ENCODE measurements around the gene ADM5.

The ADM5 gene

DNA sequence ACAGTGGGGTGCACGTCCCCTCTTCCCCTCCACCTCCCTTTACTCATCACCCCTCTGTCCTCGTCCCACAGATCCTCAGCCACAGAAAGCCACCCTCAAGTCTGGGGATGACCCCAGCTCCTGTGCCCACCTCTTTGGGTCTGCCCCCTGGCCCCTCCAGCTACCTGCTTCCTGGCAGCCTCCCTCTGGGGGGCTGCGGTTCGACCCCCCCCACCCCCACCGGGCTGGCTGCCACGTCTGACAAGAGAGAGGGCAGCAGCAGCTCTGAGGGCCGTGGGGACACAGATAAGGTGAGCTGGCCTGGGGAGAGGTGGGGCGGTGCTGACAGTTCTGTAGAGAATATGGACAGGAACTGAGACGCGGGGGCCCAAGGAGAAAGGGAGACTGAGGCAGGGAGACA, 34.8 kb upstream of the ADM5 start:
- ATAC-seq (no peak), DNase-seq (no peak)
- Mint-ChIP-seq H3K4me3 (no peak overlapping the region), H3K36me3 (ENCODE audit: low read depth) (peaks cover 25% of the 10 kb centered on the region), H3K9me3 (no peaks in the 10 kb centered on the region), H3K27ac (no peak overlapping the region), H3K27me3 (no peaks in the 10 kb centered on the region), H3K4me1 (no peaks in the 10 kb centered on the region)

DNA sequence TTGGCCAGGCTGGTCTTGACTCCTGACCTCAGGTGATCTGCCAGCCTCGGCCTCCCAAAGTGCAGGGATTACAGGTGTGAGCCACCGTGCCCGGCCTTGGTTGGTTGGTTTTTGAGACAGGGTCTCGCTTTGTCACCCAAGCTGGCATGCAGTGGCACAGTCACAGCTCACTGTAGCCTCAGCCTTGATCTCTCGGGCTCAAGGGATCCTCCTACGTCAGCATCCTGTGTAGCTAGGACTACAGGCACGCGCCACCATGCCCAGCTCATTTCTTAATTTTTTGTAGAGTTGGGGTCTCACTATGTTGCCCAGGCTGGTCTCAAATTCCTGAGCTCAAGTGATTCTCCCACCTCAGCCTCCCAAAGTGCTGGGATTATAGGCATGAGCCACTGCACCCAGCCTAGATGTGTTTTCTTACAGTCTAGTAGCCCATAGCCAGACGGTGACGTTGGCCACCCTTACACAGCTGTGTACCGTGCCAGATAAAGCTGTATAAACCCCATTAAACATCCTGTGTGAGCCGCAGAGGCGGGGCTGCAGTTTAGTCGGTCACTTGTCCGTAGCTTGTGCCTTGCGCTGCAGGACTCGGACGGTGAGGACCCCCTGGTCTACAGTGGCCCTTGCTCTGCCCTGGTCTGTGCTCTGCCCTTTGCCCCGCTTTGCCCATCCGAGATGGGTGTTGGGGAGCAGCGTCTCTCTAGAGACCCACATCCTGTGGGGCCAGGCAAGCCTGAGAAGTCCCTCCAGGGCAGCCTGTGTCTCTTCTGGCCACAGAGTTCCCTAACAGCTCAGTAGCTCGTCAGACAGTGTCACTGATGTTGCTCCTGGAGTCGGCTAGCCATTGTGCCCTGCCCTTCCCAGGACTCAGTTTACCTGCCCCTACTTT, 33.6 kb upstream of the ADM5 start:
- Mint-ChIP-seq H3K27ac (no peak overlapping the region), H3K4me3 (no peak overlapping the region), H3K36me3 (ENCODE audit: low read depth) (peaks cover 31% of the 10 kb centered on the region), H3K4me1 (no peaks in the 10 kb centered on the region), H3K27me3 (no peaks in the 10 kb centered on the region), H3K9me3 (no peaks in the 10 kb centered on the region)
- DNase-seq (no peak), ATAC-seq (no peak)

DNA sequence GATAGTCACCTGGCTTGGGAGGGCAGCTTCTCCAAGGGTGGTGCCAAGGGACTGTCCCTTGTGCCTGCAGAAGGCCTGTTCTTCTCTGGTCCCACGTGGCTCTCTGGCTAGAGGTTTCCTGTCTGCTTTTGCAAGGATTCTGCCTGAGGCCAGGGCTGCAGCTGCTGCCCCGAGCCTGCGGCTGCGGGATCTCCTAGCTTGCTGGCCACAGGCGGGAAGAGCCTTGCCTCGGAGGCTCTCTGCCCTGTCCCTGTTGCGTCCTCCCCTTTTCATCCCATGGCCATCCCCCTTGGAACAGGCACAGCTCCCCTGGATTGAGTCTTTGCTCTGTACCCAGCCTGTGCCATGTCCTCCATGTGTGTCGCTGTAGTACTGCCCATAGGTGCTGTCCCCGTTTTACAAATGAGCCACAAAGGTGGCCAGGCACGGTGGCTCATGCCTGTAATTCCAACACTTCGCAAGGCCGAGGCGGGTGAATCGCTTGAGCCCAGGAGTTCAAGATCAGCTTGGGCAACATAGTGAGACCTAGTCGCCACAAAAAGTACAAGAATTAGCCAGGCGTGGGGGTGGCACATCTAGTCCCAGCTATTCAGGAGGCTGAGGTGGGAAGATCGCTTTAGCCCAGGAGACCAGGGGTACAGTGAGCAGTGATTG, 32.8 kb upstream of the ADM5 start:
- Mint-ChIP-seq H3K36me3 (ENCODE audit: low read depth) (peaks cover 30% of the 10 kb centered on the region), H3K27ac (no peak overlapping the region), H3K4me3 (no peak overlapping the region), H3K4me1 (peaks cover 2% of the 10 kb centered on the region), H3K27me3 (no peaks in the 10 kb centered on the region), H3K9me3 (no peaks in the 10 kb centered on the region)
- ATAC-seq (no peak), DNase-seq (no peak)

DNA sequence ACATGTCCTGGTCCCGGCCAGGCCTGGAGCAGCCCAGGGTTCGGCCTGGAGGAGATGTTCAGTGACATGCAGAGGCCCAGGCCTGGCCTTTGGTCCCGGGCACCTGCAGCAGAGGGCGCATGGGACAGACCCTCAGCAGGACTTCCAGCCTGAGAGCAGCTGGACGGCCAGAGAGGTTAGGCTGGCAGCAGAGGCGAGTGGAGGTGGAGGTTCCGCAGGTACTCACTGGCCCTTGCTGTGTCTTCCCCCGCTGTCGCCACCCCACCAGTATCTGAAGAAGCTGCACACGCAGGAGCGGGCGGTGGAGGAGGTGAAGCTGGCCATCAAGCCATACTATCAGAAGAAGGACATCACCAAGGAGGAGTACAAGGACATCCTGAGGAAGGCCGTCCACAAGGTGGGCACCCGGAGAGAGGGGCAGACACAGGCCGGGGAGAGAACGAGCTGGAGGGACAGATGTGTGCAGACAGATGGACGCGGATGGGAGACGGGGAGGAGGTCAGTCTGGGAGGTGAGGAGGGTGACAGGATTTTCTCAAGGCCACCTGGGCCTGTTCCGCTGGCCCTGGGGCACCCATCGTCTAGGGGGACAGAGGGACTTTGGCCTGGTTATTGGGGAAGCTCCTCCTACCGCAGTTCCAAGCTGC, 31.8 kb upstream of the ADM5 start:
- H3K27ac Mint-ChIP-seq: no peak overlapping the region
- H3K4me1 Mint-ChIP-seq: peaks cover 4% of the 10 kb centered on the region
- ATAC-seq (no peak), DNase-seq (no peak)
- no peak overlapping the region for H3K4me3 Mint-ChIP-seq
- no peaks in the 10 kb centered on the region for H3K27me3 Mint-ChIP-seq
- H3K36me3 Mint-ChIP-seq (ENCODE audit: low read depth): peaks cover 32% of the 10 kb centered on the region
- no peaks in the 10 kb centered on the region for H3K9me3 Mint-ChIP-seq

DNA sequence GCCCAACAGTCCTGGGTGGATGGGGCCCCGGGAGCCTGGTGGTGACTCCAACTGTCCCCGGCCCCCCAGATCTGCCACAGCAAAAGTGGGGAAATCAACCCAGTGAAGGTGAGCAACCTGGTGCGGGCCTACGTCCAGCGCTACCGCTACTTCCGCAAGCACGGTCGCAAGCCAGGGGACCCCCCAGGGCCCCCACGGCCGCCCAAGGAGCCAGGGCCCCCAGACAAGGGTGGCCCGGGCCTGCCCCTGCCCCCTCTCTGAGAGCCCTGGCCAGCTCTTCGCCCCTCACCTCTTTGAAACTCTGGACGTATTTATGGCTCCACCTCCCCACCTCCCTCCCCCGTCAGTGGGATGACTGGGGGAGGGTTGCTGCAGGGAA, 31.3 kb upstream of the ADM5 start:
- peaks cover 33% of the 10 kb centered on the region for H3K36me3 Mint-ChIP-seq (ENCODE audit: low read depth)
- H3K27ac Mint-ChIP-seq: no peak overlapping the region
- ATAC-seq (no peak), DNase-seq (no peak)
- no peak overlapping the region for H3K4me3 Mint-ChIP-seq
- no peaks in the 10 kb centered on the region for H3K27me3 Mint-ChIP-seq
- peaks cover 9% of the 10 kb centered on the region for H3K4me1 Mint-ChIP-seq
- H3K9me3 Mint-ChIP-seq: no peaks in the 10 kb centered on the region

DNA sequence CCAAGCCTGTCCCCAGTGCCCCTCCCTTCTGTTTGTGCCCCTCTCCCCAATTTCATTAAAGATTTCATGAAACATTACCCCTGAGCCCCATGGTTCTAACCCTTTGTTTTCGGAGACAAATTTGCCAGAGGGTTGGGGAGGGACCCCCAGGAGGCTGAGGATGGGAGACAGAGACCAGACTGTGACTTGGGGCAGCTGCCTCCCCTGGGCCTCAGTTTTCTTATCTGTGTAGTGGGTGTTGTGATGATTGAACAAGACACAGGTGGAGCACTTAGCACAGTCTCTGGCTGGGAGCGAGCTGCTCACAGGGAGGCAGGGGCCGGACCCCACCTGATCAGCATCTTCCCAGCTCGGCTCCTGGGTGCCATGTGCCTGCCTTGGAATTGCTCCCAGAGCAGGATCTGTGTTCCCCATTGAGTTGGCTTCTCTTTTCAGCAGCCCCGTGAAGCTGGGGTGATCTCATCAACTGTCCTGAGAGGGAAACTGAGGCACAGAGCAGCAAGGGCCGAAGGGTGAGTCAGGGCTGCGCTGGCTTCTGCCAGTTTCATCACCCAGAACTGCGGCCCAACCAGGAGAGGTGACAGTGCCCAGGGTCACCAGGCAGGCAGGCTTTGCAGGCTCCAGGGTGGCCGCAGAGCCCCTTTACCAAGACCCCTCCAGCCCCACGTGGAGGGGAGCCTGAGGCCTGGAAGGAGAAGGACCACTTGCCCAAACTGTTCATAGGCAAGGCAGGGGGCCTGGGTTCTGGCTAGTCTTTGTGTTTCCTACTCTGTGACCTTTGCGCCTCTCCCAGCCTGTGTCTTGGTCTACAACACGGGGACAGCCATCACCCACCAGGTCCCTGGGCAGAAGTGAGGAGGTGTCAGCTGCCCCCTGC, 30.6 kb upstream of the ADM5 start:
- no peaks in the 10 kb centered on the region for H3K9me3 Mint-ChIP-seq
- peak overlapping the region; percentile 35 for H3K27ac Mint-ChIP-seq
- H3K27me3 Mint-ChIP-seq: no peaks in the 10 kb centered on the region
- ATAC-seq (no peak), DNase-seq (no peak)
- no peak overlapping the region for H3K4me3 Mint-ChIP-seq
- H3K4me1 Mint-ChIP-seq: peaks cover 14% of the 10 kb centered on the region
- H3K36me3 Mint-ChIP-seq (ENCODE audit: low read depth): peaks cover 31% of the 10 kb centered on the region

DNA sequence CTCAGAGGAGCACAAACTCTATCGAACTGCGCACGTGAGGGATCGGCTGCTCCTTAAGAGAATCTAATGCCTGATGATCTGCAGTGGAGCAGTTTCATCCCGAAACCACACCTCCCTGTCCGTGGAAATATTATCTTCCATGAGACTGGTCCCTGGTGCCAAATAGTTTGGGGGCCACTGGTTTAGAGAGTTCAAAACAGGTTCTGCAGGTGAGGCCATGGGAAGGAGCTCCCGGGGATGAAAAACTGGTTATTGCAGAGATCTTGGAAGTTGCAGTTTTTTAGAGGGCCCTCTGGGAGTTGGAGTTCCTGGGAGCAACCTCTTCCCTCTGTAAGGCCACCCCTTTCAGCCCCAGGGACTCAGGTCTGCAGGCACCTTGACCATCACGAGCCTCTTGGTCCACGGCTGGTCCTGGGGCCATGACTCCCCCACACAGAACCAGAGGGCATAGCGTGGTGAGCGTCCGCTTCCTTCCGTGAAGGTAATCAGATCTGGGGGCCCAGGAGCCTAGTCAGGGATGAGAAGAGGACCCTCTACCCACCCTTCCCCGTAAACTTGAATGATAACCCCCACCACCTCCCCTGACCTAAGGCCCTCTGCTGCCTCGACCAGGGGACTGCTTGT, 28.9 kb upstream of the ADM5 start:
- H3K4me3 Mint-ChIP-seq: no peak overlapping the region
- no peaks in the 10 kb centered on the region for H3K9me3 Mint-ChIP-seq
- no peak overlapping the region for H3K27ac Mint-ChIP-seq
- H3K4me1 Mint-ChIP-seq: peaks cover 20% of the 10 kb centered on the region
- DNase-seq: no peak
- H3K27me3 Mint-ChIP-seq: no peaks in the 10 kb centered on the region
- peaks cover 27% of the 10 kb centered on the region for H3K36me3 Mint-ChIP-seq (ENCODE audit: low read depth)
- ATAC-seq: no peak

DNA sequence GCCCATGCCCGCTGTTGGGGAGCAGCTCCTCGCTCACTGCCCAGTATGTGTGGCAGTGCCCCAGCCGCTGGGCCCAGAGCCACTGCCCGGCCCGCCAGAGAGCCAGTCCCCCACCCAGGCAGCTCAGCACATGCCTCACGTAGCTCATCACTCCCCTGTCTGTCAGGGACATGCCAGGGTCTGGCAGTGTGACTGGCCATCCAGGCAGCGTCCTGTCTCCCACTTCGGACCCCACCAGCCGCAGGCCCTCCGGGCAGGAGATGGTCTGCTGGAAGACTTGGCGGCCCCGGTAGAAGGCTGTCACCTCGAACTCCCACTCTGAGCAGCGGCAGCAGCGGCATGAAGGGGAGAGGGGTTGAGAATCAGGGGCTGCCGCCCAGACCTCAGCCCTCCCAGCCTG, 27.4 kb upstream of the ADM5 start:
- Mint-ChIP-seq H3K36me3 (ENCODE audit: low read depth) (peaks cover 25% of the 10 kb centered on the region), H3K4me3 (no peak overlapping the region)
- DNase-seq: no peak

DNA sequence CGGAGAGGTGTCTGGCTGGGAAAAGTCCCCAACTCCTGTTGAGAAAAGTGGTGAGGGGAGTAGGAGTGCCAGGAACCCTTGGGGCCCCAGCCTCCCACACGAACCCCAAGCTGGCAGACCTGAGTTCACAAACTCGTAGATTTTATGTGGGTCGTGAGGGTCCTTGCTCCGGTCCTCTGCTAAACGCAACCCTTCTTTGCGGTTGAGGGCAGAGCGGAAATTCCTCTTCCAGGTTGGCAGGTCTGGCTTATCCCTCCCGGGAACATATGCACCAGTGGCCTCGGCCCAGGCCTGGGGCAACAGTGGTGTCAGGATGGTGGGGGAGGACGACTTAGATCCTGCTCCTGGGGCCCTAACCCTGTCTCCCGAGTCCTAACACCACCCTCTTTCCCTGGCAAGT, 26.2 kb upstream of the ADM5 start:
- no peak for ATAC-seq
- H3K27me3 Mint-ChIP-seq: peaks cover 2% of the 10 kb centered on the region
- peaks cover 36% of the 10 kb centered on the region for H3K4me1 Mint-ChIP-seq
- H3K4me3 Mint-ChIP-seq: peak overlapping the region; percentile 100
- H3K27ac Mint-ChIP-seq: no peak overlapping the region
- no peak for DNase-seq
- peaks cover 24% of the 10 kb centered on the region for H3K36me3 Mint-ChIP-seq (ENCODE audit: low read depth)
- no peaks in the 10 kb centered on the region for H3K9me3 Mint-ChIP-seq

More for the DNA sequence above, 27.4 kb upstream of the ADM5 start:
- no peak overlapping the region for H3K27ac Mint-ChIP-seq
- H3K27me3 Mint-ChIP-seq: peaks cover 2% of the 10 kb centered on the region
- no peaks in the 10 kb centered on the region for H3K9me3 Mint-ChIP-seq
- no peak for ATAC-seq
- peaks cover 29% of the 10 kb centered on the region for H3K4me1 Mint-ChIP-seq

DNA sequence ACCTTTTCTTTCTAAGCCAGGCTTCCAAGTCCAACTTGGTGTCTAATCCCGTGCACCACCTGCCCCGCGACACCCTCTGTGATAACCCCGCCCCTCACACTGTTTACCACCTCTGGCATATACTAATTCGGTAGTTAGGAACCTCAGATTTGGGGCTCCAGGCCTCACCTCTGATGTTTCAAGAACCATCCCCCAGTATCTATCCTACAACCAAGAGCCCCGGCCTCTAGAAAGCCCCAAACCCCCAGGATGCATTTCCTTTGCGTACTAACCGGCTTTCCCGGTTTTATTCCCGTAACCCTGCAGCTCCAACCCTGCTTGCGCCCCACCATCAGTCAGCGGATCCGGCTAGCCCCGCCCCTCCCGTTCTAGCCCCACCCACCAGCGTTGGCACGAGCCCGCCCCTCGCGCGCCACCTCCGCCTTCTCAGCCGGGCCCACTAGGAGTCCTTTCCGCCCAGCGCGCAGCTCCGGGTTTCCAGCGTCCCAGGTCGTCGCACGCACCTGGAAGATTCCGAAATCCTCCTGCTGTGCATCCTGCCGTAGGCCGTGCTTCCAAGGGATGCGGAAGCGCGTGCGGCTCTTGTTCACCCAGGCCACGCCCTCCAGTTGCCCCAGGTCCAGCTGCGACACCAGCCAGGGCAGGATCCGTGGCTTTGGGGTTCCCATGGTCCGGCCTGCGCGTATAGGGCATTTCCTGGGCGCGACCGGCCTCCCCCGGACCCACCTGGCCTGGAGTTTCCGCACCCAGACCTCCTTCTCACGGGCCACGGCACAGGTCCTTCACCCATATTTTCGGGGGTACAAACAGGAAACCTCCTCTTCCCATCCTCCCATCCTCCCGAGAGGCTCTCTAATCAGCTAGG, 25.0 kb upstream of the ADM5 start:
- Mint-ChIP-seq H3K4me1 (peaks cover 36% of the 10 kb centered on the region), H3K27me3 (peaks cover 2% of the 10 kb centered on the region), H3K4me3 (peak overlapping the region; percentile 100), H3K27ac (peak overlapping the region; percentile 95), H3K36me3 (ENCODE audit: low read depth) (peaks cover 22% of the 10 kb centered on the region), H3K9me3 (no peaks in the 10 kb centered on the region)
- ATAC-seq: peak; percentile 64
- DNase-seq: peak; percentile 95

DNA sequence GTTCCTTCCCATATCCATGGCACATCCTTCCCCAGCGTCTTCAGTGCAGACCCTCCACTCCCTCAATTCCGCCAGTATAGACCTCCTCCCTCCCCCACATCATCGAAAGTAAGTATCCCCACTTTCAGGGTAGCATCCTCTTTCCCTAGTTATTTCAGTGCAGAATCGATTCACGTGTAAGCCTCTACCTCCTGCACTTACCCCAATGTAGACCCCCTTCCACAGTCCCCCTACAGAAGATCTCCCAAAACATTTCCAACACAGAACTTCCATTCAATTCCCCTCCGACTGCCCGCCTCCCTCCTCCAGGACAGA, 24.4 kb upstream of the ADM5 start:
- H3K27me3 Mint-ChIP-seq: peaks cover 2% of the 10 kb centered on the region
- ATAC-seq (no peak), DNase-seq (no peak)
- peaks cover 23% of the 10 kb centered on the region for H3K36me3 Mint-ChIP-seq (ENCODE audit: low read depth)
- H3K9me3 Mint-ChIP-seq: no peaks in the 10 kb centered on the region
- H3K4me1 Mint-ChIP-seq: peaks cover 36% of the 10 kb centered on the region
- H3K4me3 Mint-ChIP-seq: peak overlapping the region; percentile 100
- H3K27ac Mint-ChIP-seq: peak overlapping the region; percentile 95

DNA sequence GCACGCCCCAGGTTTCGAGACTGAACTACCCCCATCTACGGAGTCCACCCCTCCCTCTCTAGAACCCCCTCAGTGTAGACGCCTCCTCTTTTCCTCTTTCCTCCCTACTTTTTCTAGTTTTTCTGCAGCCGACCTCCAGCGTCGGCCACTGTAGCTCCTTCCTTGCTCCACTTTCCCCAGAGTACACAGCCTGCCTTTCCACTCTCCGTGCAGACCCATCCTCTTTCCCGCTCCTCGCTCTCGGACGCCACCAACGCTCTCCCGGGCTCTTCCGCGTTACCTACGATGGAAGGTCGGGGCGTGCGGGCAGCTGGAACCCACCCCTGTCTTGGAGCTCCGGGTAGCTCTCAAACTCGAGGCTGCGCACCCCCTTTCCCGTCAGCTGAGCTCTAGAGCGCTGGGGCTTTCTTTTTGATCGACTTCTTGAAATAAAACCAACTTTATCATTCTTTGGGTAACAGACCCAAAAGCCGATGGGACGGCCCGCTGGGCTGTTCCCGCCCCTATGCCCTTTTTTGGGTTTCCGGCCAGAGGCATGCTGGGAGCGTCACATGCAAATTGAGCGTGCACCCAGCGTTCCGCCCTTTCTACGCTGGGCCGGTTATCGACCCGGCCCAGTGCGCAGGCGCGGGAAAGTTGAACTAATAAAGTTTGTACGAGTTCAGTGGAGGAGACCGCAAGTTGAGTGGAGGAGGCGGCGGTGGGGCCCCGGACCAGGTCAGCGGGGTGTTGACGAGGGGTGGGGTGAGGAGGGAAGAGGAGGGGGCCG, 23.9 kb upstream of the ADM5 start, which contains the start of the genes BCL2L12 and IRF3:
BCL2L12 (plus strand) TSS at position 583 of the 769 bp plus-strand sequence. CDS start 760 bp downstream, outside the sequence.
IRF3 (minus strand) TSS at position 507 of the 769 bp plus-strand sequence. CDS start 1,019 bp downstream, outside the sequence.
- Mint-ChIP-seq H3K4me3 (peak within 1 kb of the TSS; percentile 100), H3K27ac (peak within 1 kb of the TSS; percentile 95)

More for the DNA sequence above, 23.9 kb upstream of the ADM5 start, which contains the start of the genes BCL2L12 and IRF3:
- ATAC-seq (peak; percentile 88), DNase-seq (peak; percentile 100)
- H3K9me3 Mint-ChIP-seq: no peaks in the 10 kb centered on the region
- peaks cover 2% of the 10 kb centered on the region for H3K27me3 Mint-ChIP-seq
- peaks cover 36% of the 10 kb centered on the region for H3K4me1 Mint-ChIP-seq
- peaks cover 19% of the 10 kb centered on the region for H3K36me3 Mint-ChIP-seq (ENCODE audit: low read depth)
